ENCODE measurements around the gene TXNDC12. TPM values are rescaled to one million over a fixed set of nuclear protein-coding genes. Genes with fewer than 3 reads are reported as not detected.
"Not testable (repeated sequence)": the region's sequence is repeated elsewhere in the genome, so short reads cannot be mapped to it uniquely, and the experiment has no call there.

TXNDC12 gene
- total and polyA plus RNA-seq, 10 donors = 10.3 to 49.5 (median 41.8) TPM

DNA sequence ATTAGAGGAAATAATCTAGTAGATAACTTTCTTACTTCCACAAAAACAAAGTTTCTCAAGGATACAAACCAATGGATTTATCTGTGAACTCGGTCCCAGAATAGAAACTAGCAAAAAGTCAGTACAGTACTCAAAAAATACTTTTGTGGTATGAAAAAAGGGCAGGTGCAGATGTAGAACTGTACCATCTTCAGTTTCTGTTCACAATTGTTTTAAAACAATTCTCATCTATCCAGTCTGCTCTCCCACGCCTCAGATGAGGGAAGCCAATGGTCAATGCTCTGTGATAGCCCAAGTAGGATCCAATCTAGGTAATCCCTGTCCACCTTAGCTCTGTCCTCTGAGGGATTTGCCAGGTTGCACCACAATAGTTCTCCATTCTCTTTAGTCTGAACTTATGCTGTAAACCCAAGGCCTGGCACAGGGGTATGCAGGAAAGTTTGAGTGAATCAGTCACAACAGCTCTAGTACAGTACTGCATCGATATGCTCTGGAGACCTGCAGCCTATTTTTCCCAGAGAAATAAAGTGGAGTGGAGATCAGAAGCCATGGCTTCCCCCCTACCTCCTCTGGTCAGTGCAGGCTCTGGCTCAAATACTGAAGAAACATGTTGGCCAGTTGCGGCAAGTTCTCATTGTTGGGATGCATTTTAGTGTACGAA lies 22.7 kb downstream of the TXNDC12 start:
- no peak for TF ChIP-seq POLR2AphosphoS5 (IDR thresholded peaks at IDR 0.05)
- TF ChIP-seq POLR2A (IDR thresholded peaks at IDR 0.05) = no peak
- TF ChIP-seq, protein P1, sequence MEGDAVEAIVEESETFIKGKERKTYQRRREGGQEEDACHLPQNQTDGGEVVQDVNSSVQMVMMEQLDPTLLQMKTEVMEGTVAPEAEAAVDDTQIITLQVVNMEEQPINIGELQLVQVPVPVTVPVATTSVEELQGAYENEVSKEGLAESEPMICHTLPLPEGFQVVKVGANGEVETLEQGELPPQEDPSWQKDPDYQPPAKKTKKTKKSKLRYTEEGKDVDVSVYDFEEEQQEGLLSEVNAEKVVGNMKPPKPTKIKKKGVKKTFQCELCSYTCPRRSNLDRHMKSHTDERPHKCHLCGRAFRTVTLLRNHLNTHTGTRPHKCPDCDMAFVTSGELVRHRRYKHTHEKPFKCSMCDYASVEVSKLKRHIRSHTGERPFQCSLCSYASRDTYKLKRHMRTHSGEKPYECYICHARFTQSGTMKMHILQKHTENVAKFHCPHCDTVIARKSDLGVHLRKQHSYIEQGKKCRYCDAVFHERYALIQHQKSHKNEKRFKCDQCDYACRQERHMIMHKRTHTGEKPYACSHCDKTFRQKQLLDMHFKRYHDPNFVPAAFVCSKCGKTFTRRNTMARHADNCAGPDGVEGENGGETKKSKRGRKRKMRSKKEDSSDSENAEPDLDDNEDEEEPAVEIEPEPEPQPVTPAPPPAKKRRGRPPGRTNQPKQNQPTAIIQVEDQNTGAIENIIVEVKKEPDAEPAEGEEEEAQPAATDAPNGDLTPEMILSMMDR (IDR thresholded peaks at IDR 0.05 in 8 of 11, conservative IDR thresholded peaks at IDR 0.05 in 3 of 11) = no peak
- peaks cover 0 to 36% (median 8%) of the 10 kb centered on the region in 6 donors for H3K36me3 ChIP-seq
- H3K4me1 ChIP-seq = peaks cover 20 to 53% (median 35%) of the 10 kb centered on the region in 6 donors
- no peak for DNase-seq
- peak overlapping the region in 7 of 8 donors; percentile 88 to 97 (median 90) for H3K27ac ChIP-seq
- no peaks in the 10 kb centered on the region for H3K9me3 ChIP-seq
- 44 to 64% (median 51%) methylated on average over 5 of the region's 5 CpGs for WGBS, 5 donors
- intact Hi-C loops (cut with DNase I; ENCODE audit: low total_unique reads) = no loop called here
- peak overlapping the region; percentile 74 to 98 (median 80) for H3K4me3 ChIP-seq
- no peaks in the 10 kb centered on the region for H3K27me3 ChIP-seq (replicated peaks in 1 of 7)

DNA sequence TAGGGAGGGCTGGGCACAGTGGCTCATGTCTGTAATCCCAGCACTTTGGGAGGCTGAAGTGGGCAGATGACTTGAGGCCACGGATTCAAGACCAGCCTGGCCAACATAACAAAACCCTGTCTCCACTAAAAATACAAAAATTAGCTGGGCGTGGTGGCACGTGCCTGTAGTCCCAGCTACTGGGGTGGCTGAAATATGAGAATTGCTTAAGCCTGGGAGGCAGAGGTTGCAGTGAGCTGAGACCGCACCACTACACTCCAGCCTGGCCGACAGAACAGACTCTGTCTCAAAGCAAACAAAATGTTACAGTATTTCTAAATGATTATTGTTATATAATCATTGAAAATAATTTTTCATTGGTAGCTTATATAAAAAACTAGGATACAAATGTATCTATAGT lies 26.2 kb downstream of the TXNDC12 start:
- peaks cover 0 to 52% (median 29%) of the 10 kb centered on the region in 6 donors for H3K36me3 ChIP-seq
- DNase-seq; H3K4me3 ChIP-seq; H3K27me3 ChIP-seq (replicated peaks in 1 of 7); H3K9me3 ChIP-seq; H3K27ac ChIP-seq; intact Hi-C loops (cut with DNase I; ENCODE audit: low total_unique reads): not testable (repeated sequence)
- 90 to 97% (median 91%) methylated on average over 5 of the region's 5 CpGs for WGBS, 5 donors
- peaks cover 16 to 47% (median 32%) of the 10 kb centered on the region in 6 donors for H3K4me1 ChIP-seq

DNA sequence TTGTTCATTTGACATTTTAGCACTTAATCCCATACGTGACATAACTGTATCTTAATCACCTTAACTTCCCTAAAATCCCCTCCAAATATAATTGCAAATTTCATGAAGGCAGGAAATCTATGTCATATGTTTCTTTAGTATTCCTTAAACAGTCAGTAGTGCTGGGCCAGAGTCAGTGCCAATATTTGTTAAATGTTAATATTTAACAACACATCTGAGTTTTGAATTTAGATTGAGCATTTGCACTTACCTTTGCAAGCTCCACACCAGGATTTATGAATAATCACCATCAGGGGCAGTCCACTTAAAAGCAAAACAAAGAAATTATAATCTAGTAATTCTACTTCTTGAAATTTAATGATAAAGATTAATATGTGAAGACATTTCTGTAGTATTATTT lies 26.7 kb downstream of the TXNDC12 start:
- H3K4me3 ChIP-seq = no peak overlapping the region
- no peak overlapping the region for H3K27ac ChIP-seq
- DNase-seq = no peak
- no peaks in the 10 kb centered on the region for H3K27me3 ChIP-seq (replicated peaks in 1 of 7)
- peaks cover 0 to 57% (median 34%) of the 10 kb centered on the region in 6 donors for H3K36me3 ChIP-seq
- H3K9me3 ChIP-seq = no peaks in the 10 kb centered on the region
- 54 to 78% (median 57%) methylated on average over 1 of the region's 1 CpG for WGBS, 5 donors
- TF ChIP-seq, protein P1 (IDR thresholded peaks at IDR 0.05 in 8 of 11, conservative IDR thresholded peaks at IDR 0.05 in 3 of 11) = no peak
- TF ChIP-seq POLR2AphosphoS5 (IDR thresholded peaks at IDR 0.05) = no peak
- no peak for TF ChIP-seq POLR2A (IDR thresholded peaks at IDR 0.05)
- peaks cover 15 to 45% (median 30%) of the 10 kb centered on the region in 6 donors for H3K4me1 ChIP-seq
- intact Hi-C loops (cut with DNase I; ENCODE audit: low total_unique reads) = no loop called here

DNA sequence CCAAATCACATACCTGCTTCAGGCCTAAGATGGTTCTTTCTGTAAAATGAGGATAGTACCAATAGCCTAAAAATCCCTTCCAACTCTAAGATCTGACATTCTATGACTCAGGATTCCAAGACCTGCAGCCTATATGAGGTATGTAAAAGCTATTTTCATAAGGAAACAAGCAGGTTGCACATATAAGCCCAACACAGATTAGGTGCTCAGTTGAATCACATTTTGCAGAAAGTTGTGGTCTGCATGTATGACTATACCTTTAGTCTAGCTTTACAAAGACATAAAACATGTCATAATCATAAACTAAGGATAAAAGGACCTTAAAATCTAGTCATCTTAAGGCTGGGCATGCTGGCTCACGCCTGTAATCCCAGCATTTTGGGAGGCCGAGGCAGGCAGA lies 28.7 kb downstream of the TXNDC12 start:
- Histone ChIP-seq H3K4me3 (no peak overlapping the region), H3K27me3 (replicated peaks in 1 of 7) (no peaks in the 10 kb centered on the region), H3K4me1 (peaks cover under 1 to 25% (median 13%) of the 10 kb centered on the region in 6 donors), H3K27ac (no peak overlapping the region), H3K36me3 (peaks cover 0 to 77% (median 55%) of the 10 kb centered on the region in 6 donors), H3K9me3 (no peaks in the 10 kb centered on the region)
- TF ChIP-seq POLR2A (IDR thresholded peaks at IDR 0.05) (no peak), POLR2AphosphoS5 (IDR thresholded peaks at IDR 0.05) (no peak)
- TF ChIP-seq, protein P1 (IDR thresholded peaks at IDR 0.05 in 8 of 11, conservative IDR thresholded peaks at IDR 0.05 in 3 of 11) = no peak
- DNase-seq = no peak
- intact Hi-C loops (cut with DNase I; ENCODE audit: low total_unique reads) = no loop called here
- 94 to 98% (median 97%) methylated on average over 2 of the region's 2 CpGs for WGBS, 5 donors

Data from spleen (tissue), 11 donors.